ENCODE measurements around the gene MXRA7.

DNA sequence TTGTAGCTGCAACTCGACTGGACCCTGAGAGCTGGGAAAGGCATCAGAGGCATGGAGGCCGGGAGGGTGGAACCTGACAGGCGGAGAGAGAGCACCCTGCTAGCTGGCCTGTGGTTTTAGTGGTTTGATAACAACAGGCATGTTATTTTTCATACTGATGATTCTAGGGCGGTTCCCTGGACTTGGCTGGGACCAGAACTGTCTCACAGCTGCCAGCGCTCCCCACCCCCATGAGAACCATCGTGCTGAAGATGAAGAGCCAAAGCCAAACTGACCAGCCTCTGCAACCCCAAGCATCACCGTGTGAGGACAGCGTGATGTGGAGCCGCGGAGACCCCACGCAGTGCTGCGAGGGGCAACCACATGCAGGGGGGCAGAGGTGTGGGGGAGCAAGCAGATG is 28.5 kb downstream of the MXRA7 start:
- TF ChIP-seq, protein P1, sequence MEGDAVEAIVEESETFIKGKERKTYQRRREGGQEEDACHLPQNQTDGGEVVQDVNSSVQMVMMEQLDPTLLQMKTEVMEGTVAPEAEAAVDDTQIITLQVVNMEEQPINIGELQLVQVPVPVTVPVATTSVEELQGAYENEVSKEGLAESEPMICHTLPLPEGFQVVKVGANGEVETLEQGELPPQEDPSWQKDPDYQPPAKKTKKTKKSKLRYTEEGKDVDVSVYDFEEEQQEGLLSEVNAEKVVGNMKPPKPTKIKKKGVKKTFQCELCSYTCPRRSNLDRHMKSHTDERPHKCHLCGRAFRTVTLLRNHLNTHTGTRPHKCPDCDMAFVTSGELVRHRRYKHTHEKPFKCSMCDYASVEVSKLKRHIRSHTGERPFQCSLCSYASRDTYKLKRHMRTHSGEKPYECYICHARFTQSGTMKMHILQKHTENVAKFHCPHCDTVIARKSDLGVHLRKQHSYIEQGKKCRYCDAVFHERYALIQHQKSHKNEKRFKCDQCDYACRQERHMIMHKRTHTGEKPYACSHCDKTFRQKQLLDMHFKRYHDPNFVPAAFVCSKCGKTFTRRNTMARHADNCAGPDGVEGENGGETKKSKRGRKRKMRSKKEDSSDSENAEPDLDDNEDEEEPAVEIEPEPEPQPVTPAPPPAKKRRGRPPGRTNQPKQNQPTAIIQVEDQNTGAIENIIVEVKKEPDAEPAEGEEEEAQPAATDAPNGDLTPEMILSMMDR (IDR thresholded peaks at IDR 0.05; ENCODE audit: extremely low read depth in 1 of 2, insufficient read depth in 1 of 2, low read depth in 1 of 2, low read length in 2 of 2): no peak
- TF ChIP-seq EZH2 (IDR thresholded peaks at IDR 0.05; ENCODE audit: borderline replicate concordance, low read depth, low read length, severe bottlenecking) (no peak), POLR2AphosphoS5 (IDR thresholded peaks at IDR 0.05; ENCODE audit: insufficient read depth, low read depth, low read length) (no peak), POLR2A (IDR thresholded peaks at IDR 0.05; ENCODE audit: low read depth, low read length) (no peak), JUN (IDR thresholded peaks at IDR 0.05; ENCODE audit: borderline replicate concordance, insufficient read depth, insufficient read length, low read depth) (no peak)
- TF ChIP-seq, protein P2, sequence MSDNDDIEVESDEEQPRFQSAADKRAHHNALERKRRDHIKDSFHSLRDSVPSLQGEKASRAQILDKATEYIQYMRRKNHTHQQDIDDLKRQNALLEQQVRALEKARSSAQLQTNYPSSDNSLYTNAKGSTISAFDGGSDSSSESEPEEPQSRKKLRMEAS (IDR thresholded peaks at IDR 0.05; ENCODE audit: insufficient read depth, insufficient read length): no peak
